Neural progenitor cell (in vitro differentiated cells): ENCODE results near the gene ATP8B3. TPM values are rescaled to one million over a fixed set of nuclear protein-coding genes. Genes with fewer than 3 reads are reported as not detected.

Experiments
- DNase-seq: peaks from one replicate; pipeline ENCODE4 v3.0.0-alpha.2; 2016; ENCODE audit warnings: low spot score
- H2AFZ ChIP-seq: fragments of 200-600 bp; sonication (generic); replicated peaks from 2 replicates; pipeline ENCODE4 v1.6.1; 2016; ENCODE audit warnings: antibody characterized with exemption
- H3F3A ChIP-seq: fragments of 200-600 bp; sonication (generic); 2 replicates; pipeline ENCODE4 v1.6.1; 2016; ENCODE audit warnings: antibody characterized with exemption, low read depth
- H3K27ac ChIP-seq: fragments of 200-600 bp; sonication (generic); 2 replicates; pipeline ENCODE4 v1.5.1; 2016; ENCODE audit warnings: mild to moderate bottlenecking
- H3K27me3 ChIP-seq: fragments of 200-600 bp; sonication (generic); 2 replicates; pipeline ENCODE4 v1.6.1; 2016; ENCODE audit warnings: mild to moderate bottlenecking, moderate library complexity
- H3K36me3 ChIP-seq: fragments of 200-600 bp; sonication (generic); 2 replicates; pipeline ENCODE4 v1.5.1; 2016
- H3K4me1 ChIP-seq: fragments of 200-600 bp; sonication (generic); 2 replicates; pipeline ENCODE4 v1.6.1; 2016; ENCODE audit warnings: mixed run types
- H3K4me2 ChIP-seq: fragments of 200-600 bp; sonication (generic); 2 replicates; pipeline ENCODE4 v1.6.1; 2016
- H3K4me3 ChIP-seq: fragments of 200-600 bp; sonication (generic); 2 replicates; pipeline ENCODE4 v1.5.1; 2016
- H3K79me2 ChIP-seq: fragments of 200-600 bp; sonication (generic); 2 replicates; pipeline ENCODE4 v1.6.1; 2016; ENCODE audit warnings: low read depth
- H3K9ac ChIP-seq: fragments of 200-600 bp; sonication (generic); 2 replicates; pipeline ENCODE4 v1.6.1; 2016
- H3K9me3 ChIP-seq: fragments of 200-600 bp; sonication (generic); 2 replicates; pipeline ENCODE4 v1.5.1; 2016; ENCODE audit warnings: low read depth
- H4K20me1 ChIP-seq: fragments of 200-600 bp; sonication (generic); 2 replicates; pipeline ENCODE4 v1.6.1; 2016; ENCODE audit warnings: low read depth
- H3K27ac Mint-ChIP-seq: 3 replicates; pipeline ENCODE4 v1.8.0; 2021; ENCODE audit warnings: mixed read lengths
- H3K27me3 Mint-ChIP-seq: 2 replicates; pipeline ENCODE4 v1.8.0; 2022; ENCODE audit warnings: low read depth, mild to moderate bottlenecking, inconsistent platforms, moderate library complexity, mixed read lengths; ENCODE audit not compliant: insufficient read depth
- H3K36me3 Mint-ChIP-seq: 3 replicates; pipeline ENCODE4 v1.8.0; 2021; ENCODE audit warnings: mixed read lengths
- H3K4me1 Mint-ChIP-seq: 3 replicates; pipeline ENCODE4 v1.8.0; 2021; ENCODE audit warnings: mixed read lengths
- H3K4me3 Mint-ChIP-seq: 3 replicates; pipeline ENCODE4 v1.8.0; 2021; ENCODE audit warnings: mild to moderate bottlenecking, moderate library complexity, mixed read lengths
- H3K9me3 Mint-ChIP-seq: 3 replicates; pipeline ENCODE4 v1.8.0; 2020; ENCODE audit warnings: mixed read lengths
- CTCF ChIP-seq: fragments of 200-600 bp; sonication (generic); IDR thresholded peaks from 2 replicates; pipeline ENCODE4 v1.5.1; 2017; ENCODE audit warnings: antibody characterized with exemption, mild to moderate bottlenecking
- EZH2 ChIP-seq: fragments of 200-600 bp; sonication (generic); IDR thresholded peaks from 2 replicates; pipeline ENCODE4 v1.6.1; 2017; ENCODE audit warnings: antibody characterized with exemption, mild to moderate bottlenecking, moderate library complexity
- EZH2phosphoT487 ChIP-seq: fragments of 200-600 bp; sonication (generic); IDR thresholded peaks from 2 replicates; pipeline ENCODE4 v1.6.1; 2017; ENCODE audit warnings: antibody characterized with exemption
- total RNA-seq: library from RNA; depleted of rRNA; stranded (reverse); fragments of >200 nt; gene quantifications from 2 replicates; pipeline ENCODE4 v1.2.3, GENCODE V29; 2015; ENCODE audit warnings: low replicate concordance

Gene ATP8B3
- total RNA-seq, 1 donor from 2014 or later, result 0.06 TPM

- H3K36me3 Mint-ChIP-seq, result no peaks in the 10 kb centered on the region
- peak overlapping the region; percentile 36 for H3K4me3 ChIP-seq
- H3K27ac ChIP-seq, result no peak overlapping the region
- peak overlapping the region; percentile 62 for H3K4me3 Mint-ChIP-seq
- no peak for DNase-seq
- H3K27me3 ChIP-seq, result peaks cover 39% of the 10 kb centered on the region
- no peaks in the 10 kb centered on the region for H3K9me3 Mint-ChIP-seq
- TF ChIP-seq CTCF, result no peak
- no peak for TF ChIP-seq EZH2phosphoT487
- peak overlapping the region; percentile 74 for H3K4me2 ChIP-seq
- no peaks in the 10 kb centered on the region for H3K9me3 ChIP-seq
- H3K4me1 ChIP-seq, result peaks cover 73% of the 10 kb centered on the region
- H3F3A ChIP-seq, result peaks cover 39% of the 10 kb centered on the region
- H3K9ac ChIP-seq, result no peak overlapping the region
- H4K20me1 ChIP-seq, result peaks cover 88% of the 10 kb centered on the region
- no peak overlapping the region for H3K27ac Mint-ChIP-seq
- H3K79me2 ChIP-seq, result peaks cover 68% of the 10 kb centered on the region
- H2AFZ ChIP-seq, result no peak overlapping the region
- no peaks in the 10 kb centered on the region for H3K36me3 ChIP-seq
- H3K4me1 Mint-ChIP-seq, result peaks cover 39% of the 10 kb centered on the region
- peaks cover 7% of the 10 kb centered on the region for H3K27me3 Mint-ChIP-seq
Measured at GRCh38 chr19:1856345-1856697, 44.2 kb upstream of the ATP8B3 start.

GRCh38 chr19:1855828-1856255 lies 43.8 kb upstream of the ATP8B3 start:
- H2AFZ ChIP-seq, result no peak overlapping the region
- peaks cover 69% of the 10 kb centered on the region for H3K4me1 ChIP-seq
- no peak overlapping the region for H3K4me3 ChIP-seq
- peaks cover 83% of the 10 kb centered on the region for H4K20me1 ChIP-seq
- H3K4me3 Mint-ChIP-seq, result no peak overlapping the region
- H3K36me3 Mint-ChIP-seq, result no peaks in the 10 kb centered on the region
- H3K79me2 ChIP-seq, result peaks cover 65% of the 10 kb centered on the region
- H3K36me3 ChIP-seq, result no peaks in the 10 kb centered on the region
- peaks cover 35% of the 10 kb centered on the region for H3K4me1 Mint-ChIP-seq
- DNase-seq, result no peak
- H3F3A ChIP-seq, result peaks cover 35% of the 10 kb centered on the region
- no peak overlapping the region for H3K9ac ChIP-seq
- H3K27me3 Mint-ChIP-seq, result peaks cover 3% of the 10 kb centered on the region
- no peak overlapping the region for H3K27ac ChIP-seq
- no peak overlapping the region for H3K27ac Mint-ChIP-seq
- H3K9me3 ChIP-seq, result no peaks in the 10 kb centered on the region
- no peaks in the 10 kb centered on the region for H3K9me3 Mint-ChIP-seq
- H3K27me3 ChIP-seq, result peaks cover 35% of the 10 kb centered on the region
- peak overlapping the region; percentile 61 for H3K4me2 ChIP-seq
- TF ChIP-seq CTCF (no peak), EZH2phosphoT487 (no peak), EZH2 (no peak)

- H3K9me3 ChIP-seq, result no peaks in the 10 kb centered on the region
- peaks cover 60% of the 10 kb centered on the region for H3K79me2 ChIP-seq
- H3K27ac Mint-ChIP-seq, result peak overlapping the region; percentile 42
- H3K4me1 ChIP-seq, result peaks cover 63% of the 10 kb centered on the region
- no peaks in the 10 kb centered on the region for H3K9me3 Mint-ChIP-seq
- H4K20me1 ChIP-seq, result peaks cover 77% of the 10 kb centered on the region
- H3K4me2 ChIP-seq, result peak overlapping the region; percentile 61
- H3K36me3 Mint-ChIP-seq, result no peaks in the 10 kb centered on the region
- H3K27ac ChIP-seq, result no peak overlapping the region
- peak; percentile 93 for DNase-seq
- H3K4me3 ChIP-seq, result peak overlapping the region; percentile 12
- peaks cover 28% of the 10 kb centered on the region for H3K27me3 ChIP-seq
- peaks cover 29% of the 10 kb centered on the region for H3F3A ChIP-seq
- H3K36me3 ChIP-seq, result no peaks in the 10 kb centered on the region
- TF ChIP-seq CTCF (no peak), EZH2 (no peak), EZH2phosphoT487 (no peak)
- no peak overlapping the region for H2AFZ ChIP-seq
- peaks cover 33% of the 10 kb centered on the region for H3K4me1 Mint-ChIP-seq
- no peak overlapping the region for H3K9ac ChIP-seq
- H3K27me3 Mint-ChIP-seq, result peaks cover 3% of the 10 kb centered on the region
- H3K4me3 Mint-ChIP-seq, result peak overlapping the region; percentile 60
Measured at GRCh38 chr19:1855040-1855827, 43.2 kb upstream of the ATP8B3 start.
